Subcutaneous abdominal adipose tissue (tissue), 5 donors: Measurements from ENCODE around the gene CHST13.

Experiments used
- H3K27ac ChIP-seq: one replicate; pipeline ENCODE4 v1.7.0; 2013; ENCODE audit warnings: low read depth, mild to moderate bottlenecking, inconsistent platforms, low read length, moderate library complexity
- H3K27me3 ChIP-seq, 5 donors: one replicate each; pipeline ENCODE4 v1.7.0; 2013; ENCODE audit warnings: low read length in 5 of 5, inconsistent platforms in 1 of 5; ENCODE audit not compliant: control insufficient read depth in 5 of 5, insufficient read depth in 4 of 5
- H3K36me3 ChIP-seq, 5 donors: one replicate each; pipeline ENCODE4 v1.7.0; 2013; ENCODE audit warnings: low read length in 5 of 5; ENCODE audit not compliant: control insufficient read depth in 5 of 5, insufficient read depth in 5 of 5
- H3K4me1 ChIP-seq, 5 donors: one replicate each; pipeline ENCODE4 v1.7.0; 2013; ENCODE audit warnings: low read length in 5 of 5, mild to moderate bottlenecking in 3 of 5, moderate library complexity in 1 of 5; ENCODE audit not compliant: control insufficient read depth in 5 of 5, insufficient read depth in 5 of 5
- H3K4me3 ChIP-seq, 5 donors: one replicate each; pipeline ENCODE4 v1.7.0; 2013; ENCODE audit warnings: low read length in 5 of 5, low read depth in 1 of 5
- H3K9ac ChIP-seq, 5 donors: one replicate each; pipeline ENCODE4 v1.7.0; 2013; ENCODE audit warnings: low read length in 5 of 5, mild to moderate bottlenecking in 4 of 5, moderate library complexity in 3 of 5
- H3K9me3 ChIP-seq, 5 donors: one replicate each; pipeline ENCODE4 v1.7.0; 2013; ENCODE audit warnings: low read length in 5 of 5; ENCODE audit not compliant: control insufficient read depth in 5 of 5
- donor health status: healthy.
- donor health status: healthy.
- donor health status: healthy.
- donor health status: healthy.
- donor health status: healthy.

CHST13 gene

GRCh38 chr3:126515066-126515706 lies 8.8 kb upstream of the CHST13 start:
- Histone ChIP-seq H3K4me3 (no peak overlapping the region), H3K27ac (no peak overlapping the region)

GRCh38 chr3:126516152-126516935 lies 7.6 kb upstream of the CHST13 start:
- H3K27ac ChIP-seq = no peak overlapping the region
- H3K4me3 ChIP-seq = no peak overlapping the region
- H3K36me3 ChIP-seq = no peaks in the 10 kb centered on the region
- H3K4me1 ChIP-seq = no peaks in the 10 kb centered on the region
- H3K27me3 ChIP-seq = peaks cover 0 to 5% (median 3%) of the 10 kb centered on the region in 5 donors
- H3K9me3 ChIP-seq = no peaks in the 10 kb centered on the region
- no peak overlapping the region for H3K9ac ChIP-seq

More at GRCh38 chr3:126515066-126515706, 8.8 kb upstream of the CHST13 start:
- Histone ChIP-seq H3K27me3 (peaks cover 0 to 5% (median 3%) of the 10 kb centered on the region in 5 donors), H3K9ac (no peak overlapping the region), H3K4me1 (no peaks in the 10 kb centered on the region), H3K36me3 (no peaks in the 10 kb centered on the region), H3K9me3 (no peaks in the 10 kb centered on the region)

- H3K4me1 ChIP-seq = no peaks in the 10 kb centered on the region
- no peak overlapping the region for H3K9ac ChIP-seq
- H3K36me3 ChIP-seq = no peaks in the 10 kb centered on the region
- H3K27me3 ChIP-seq = peaks cover 0 to 5% (median 3%) of the 10 kb centered on the region in 5 donors
- H3K27ac ChIP-seq = no peak overlapping the region
- no peak overlapping the region for H3K4me3 ChIP-seq
- H3K9me3 ChIP-seq = no peaks in the 10 kb centered on the region
Measured at GRCh38 chr3:126516936-126517290, 7.0 kb upstream of the CHST13 start.

- no peak within 1 kb of the TSS for H3K27ac ChIP-seq
- H3K4me1 ChIP-seq = no peaks in the 10 kb centered on the region
- no peaks in the 10 kb centered on the region for H3K9me3 ChIP-seq
- H3K9ac ChIP-seq = no peak within 1 kb of the TSS
- no peak within 1 kb of the TSS for H3K4me3 ChIP-seq
- no peaks in the 10 kb centered on the region for H3K36me3 ChIP-seq
- peaks cover 0 to 5% (median 3%) of the 10 kb centered on the region in 5 donors for H3K27me3 ChIP-seq
Measured at GRCh38 chr3:126517291-126517951, 6.5 kb upstream of the CHST13 start, which contains the start of gene UROC1. Gene UROC1 (minus strand): TSS chr3:126517773. CDS start chr3:126517719, 54 bp downstream.

GRCh38 chr3:126517986-126518778 lies 5.8 kb upstream of the CHST13 start:
- Histone ChIP-seq H3K4me3 (no peak overlapping the region), H3K4me1 (no peaks in the 10 kb centered on the region), H3K36me3 (no peaks in the 10 kb centered on the region), H3K27me3 (peaks cover under 1 to 10% (median 3%) of the 10 kb centered on the region in 5 donors), H3K27ac (no peak overlapping the region), H3K9me3 (no peaks in the 10 kb centered on the region), H3K9ac (no peak overlapping the region)

GRCh38 chr3:126518779-126519177 lies 5.2 kb upstream of the CHST13 start:
- no peaks in the 10 kb centered on the region for H3K36me3 ChIP-seq
- H3K27ac ChIP-seq = no peak overlapping the region
- H3K4me1 ChIP-seq = peaks cover 0 to 4% (median 3%) of the 10 kb centered on the region in 5 donors
- H3K9ac ChIP-seq = no peak overlapping the region
- no peaks in the 10 kb centered on the region for H3K9me3 ChIP-seq
- no peak overlapping the region for H3K4me3 ChIP-seq
- H3K27me3 ChIP-seq = peaks cover 2 to 16% (median 8%) of the 10 kb centered on the region in 5 donors

GRCh38 chr3:126519506-126520455 lies 4.2 kb upstream of the CHST13 start:
- no peaks in the 10 kb centered on the region for H3K36me3 ChIP-seq
- peaks cover 2 to 19% (median 13%) of the 10 kb centered on the region in 5 donors for H3K27me3 ChIP-seq
- H3K9ac ChIP-seq = no peak overlapping the region
- H3K4me3 ChIP-seq = no peak overlapping the region
- no peaks in the 10 kb centered on the region for H3K9me3 ChIP-seq
- no peak overlapping the region for H3K27ac ChIP-seq
- H3K4me1 ChIP-seq = peaks cover 0 to 13% (median 11%) of the 10 kb centered on the region in 5 donors

GRCh38 chr3:126521122-126521891 lies 2.6 kb upstream of the CHST13 start:
- Histone ChIP-seq H3K4me1 (peaks cover 0 to 15% (median 13%) of the 10 kb centered on the region in 5 donors), H3K9ac (no peak overlapping the region), H3K9me3 (no peaks in the 10 kb centered on the region), H3K4me3 (no peak overlapping the region), H3K27ac (no peak overlapping the region), H3K27me3 (peaks cover 2 to 24% (median 16%) of the 10 kb centered on the region in 5 donors), H3K36me3 (no peaks in the 10 kb centered on the region)
